Parathyroid adenoma (tissue), 2 donors: ENCODE data around the gene AADAT.

ENCODE experiments used
- H2AFZ ChIP-seq: fragments of 300-600 bp; sonication (generic); one replicate; pipeline ENCODE4 v1.7.0; 2017; ENCODE audit warnings: antibody characterized with exemption, mild to moderate bottlenecking
- H3K27ac ChIP-seq: fragments of 300-600 bp; sonication (generic); one replicate; pipeline ENCODE4 v1.7.0; 2017
- H3K27me3 ChIP-seq: fragments of 300-600 bp; sonication (generic); one replicate; pipeline ENCODE4 v1.7.0; 2017; ENCODE audit warnings: low read length; ENCODE audit not compliant: control insufficient read depth, insufficient read depth
- H3K36me3 ChIP-seq: fragments of 300-600 bp; sonication (generic); one replicate; pipeline ENCODE4 v1.7.0; 2017; ENCODE audit warnings: low read length; ENCODE audit not compliant: control insufficient read depth, insufficient read depth
- H3K4me1 ChIP-seq: fragments of 300-600 bp; sonication (generic); one replicate; pipeline ENCODE4 v1.7.0; 2017; ENCODE audit warnings: control low read depth
- H3K4me2 ChIP-seq: fragments of 300-600 bp; sonication (generic); one replicate; pipeline ENCODE4 v1.7.0; 2017; ENCODE audit warnings: low read length
- H3K4me3 ChIP-seq: fragments of 300-600 bp; sonication (generic); one replicate; pipeline ENCODE4 v1.7.0; 2017; ENCODE audit warnings: low read depth, low read length
- H3K79me2 ChIP-seq: fragments of 300-600 bp; sonication (generic); one replicate; pipeline ENCODE4 v1.7.0; 2017; ENCODE audit warnings: control low read depth
- H3K9ac ChIP-seq: fragments of 300-600 bp; sonication (generic); one replicate; pipeline ENCODE4 v1.7.0; 2017; ENCODE audit warnings: mild to moderate bottlenecking
- H3K9me3 ChIP-seq: fragments of 300-600 bp; sonication (generic); one replicate; pipeline ENCODE4 v1.7.0; 2017; ENCODE audit warnings: low read length; ENCODE audit not compliant: control insufficient read depth
- TF ChIP-seq, protein P1 (sequence below): fragments of 300-600 bp; sonication (generic); IDR thresholded peaks from one replicate; pipeline ENCODE4 v1.7.0; 2017; ENCODE audit warnings: antibody characterized with exemption, mild to moderate bottlenecking
- donor health status: primary hyperparathyroidism.

The AADAT gene

DNA sequence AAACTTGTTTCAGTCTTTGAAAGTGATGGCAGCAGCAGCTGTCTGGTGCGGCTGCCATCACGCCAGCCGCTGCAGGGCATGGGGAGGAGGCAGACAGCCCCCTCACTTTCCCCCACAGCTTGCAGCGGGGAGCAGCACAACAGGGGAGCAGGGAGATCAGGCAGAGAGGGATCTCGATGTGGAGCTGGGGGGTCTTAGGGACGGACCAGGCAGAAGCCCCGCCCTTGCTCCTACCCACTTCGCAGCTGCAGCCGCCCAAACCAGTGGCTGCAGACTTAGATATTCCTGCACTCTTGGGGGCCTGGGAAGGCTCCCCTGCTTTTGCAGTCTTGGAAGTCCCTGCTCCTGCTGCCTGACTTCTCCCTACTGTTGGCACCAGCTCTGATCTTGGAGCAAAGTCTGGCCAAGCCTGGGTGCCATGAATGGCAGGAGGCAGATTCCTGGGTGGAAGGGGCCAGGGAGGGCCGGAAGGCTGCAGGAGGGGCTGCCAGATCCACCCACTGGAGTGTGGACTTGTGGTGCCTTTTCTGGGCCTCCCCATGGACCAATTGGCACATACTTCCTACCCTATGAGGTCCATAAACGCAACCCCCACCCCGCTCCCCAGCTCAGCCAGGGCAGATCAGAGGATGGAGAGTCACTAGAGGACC is 49.6 kb downstream of the AADAT start:
- Histone ChIP-seq H3K27me3 (no peaks in the 10 kb centered on the region), H3K4me2 (no peak overlapping the region), H2AFZ (no peak overlapping the region), H3K27ac (no peak overlapping the region), H3K4me1 (no peaks in the 10 kb centered on the region), H3K36me3 (no peaks in the 10 kb centered on the region), H3K9me3 (no peaks in the 10 kb centered on the region), H3K79me2 (no peaks in the 10 kb centered on the region), H3K4me3 (no peak overlapping the region), H3K9ac (no peak overlapping the region)
- TF ChIP-seq, protein P1, sequence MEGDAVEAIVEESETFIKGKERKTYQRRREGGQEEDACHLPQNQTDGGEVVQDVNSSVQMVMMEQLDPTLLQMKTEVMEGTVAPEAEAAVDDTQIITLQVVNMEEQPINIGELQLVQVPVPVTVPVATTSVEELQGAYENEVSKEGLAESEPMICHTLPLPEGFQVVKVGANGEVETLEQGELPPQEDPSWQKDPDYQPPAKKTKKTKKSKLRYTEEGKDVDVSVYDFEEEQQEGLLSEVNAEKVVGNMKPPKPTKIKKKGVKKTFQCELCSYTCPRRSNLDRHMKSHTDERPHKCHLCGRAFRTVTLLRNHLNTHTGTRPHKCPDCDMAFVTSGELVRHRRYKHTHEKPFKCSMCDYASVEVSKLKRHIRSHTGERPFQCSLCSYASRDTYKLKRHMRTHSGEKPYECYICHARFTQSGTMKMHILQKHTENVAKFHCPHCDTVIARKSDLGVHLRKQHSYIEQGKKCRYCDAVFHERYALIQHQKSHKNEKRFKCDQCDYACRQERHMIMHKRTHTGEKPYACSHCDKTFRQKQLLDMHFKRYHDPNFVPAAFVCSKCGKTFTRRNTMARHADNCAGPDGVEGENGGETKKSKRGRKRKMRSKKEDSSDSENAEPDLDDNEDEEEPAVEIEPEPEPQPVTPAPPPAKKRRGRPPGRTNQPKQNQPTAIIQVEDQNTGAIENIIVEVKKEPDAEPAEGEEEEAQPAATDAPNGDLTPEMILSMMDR, result no peak

DNA sequence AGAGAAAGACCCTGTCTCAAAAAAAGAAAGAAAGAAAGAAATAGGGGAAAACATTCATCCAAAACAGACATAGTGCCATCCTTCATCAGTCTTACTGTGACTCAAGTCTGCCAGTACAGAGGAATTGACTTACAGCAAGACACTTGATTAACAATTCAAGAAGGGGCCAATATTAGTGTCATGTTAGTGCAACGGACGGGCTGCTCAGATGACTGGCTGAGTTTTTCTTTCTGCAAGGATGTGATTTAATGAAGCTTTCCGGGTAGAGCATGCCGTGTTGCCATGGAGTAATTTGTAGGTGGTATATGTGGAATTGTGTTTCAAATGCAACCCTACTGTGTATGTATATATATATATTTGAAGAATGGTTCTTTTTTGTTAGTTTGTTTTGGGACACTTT is 51.0 kb downstream of the AADAT start:
- no peak overlapping the region for H3K9ac ChIP-seq
- no peaks in the 10 kb centered on the region for H3K79me2 ChIP-seq
- no peak overlapping the region for H2AFZ ChIP-seq
- TF ChIP-seq, protein P1, result no peak
- no peaks in the 10 kb centered on the region for H3K27me3 ChIP-seq
- no peaks in the 10 kb centered on the region for H3K9me3 ChIP-seq
- H3K4me1 ChIP-seq, result no peaks in the 10 kb centered on the region
- H3K36me3 ChIP-seq, result no peaks in the 10 kb centered on the region
- no peak overlapping the region for H3K4me2 ChIP-seq
- no peak overlapping the region for H3K4me3 ChIP-seq
- no peak overlapping the region for H3K27ac ChIP-seq

DNA sequence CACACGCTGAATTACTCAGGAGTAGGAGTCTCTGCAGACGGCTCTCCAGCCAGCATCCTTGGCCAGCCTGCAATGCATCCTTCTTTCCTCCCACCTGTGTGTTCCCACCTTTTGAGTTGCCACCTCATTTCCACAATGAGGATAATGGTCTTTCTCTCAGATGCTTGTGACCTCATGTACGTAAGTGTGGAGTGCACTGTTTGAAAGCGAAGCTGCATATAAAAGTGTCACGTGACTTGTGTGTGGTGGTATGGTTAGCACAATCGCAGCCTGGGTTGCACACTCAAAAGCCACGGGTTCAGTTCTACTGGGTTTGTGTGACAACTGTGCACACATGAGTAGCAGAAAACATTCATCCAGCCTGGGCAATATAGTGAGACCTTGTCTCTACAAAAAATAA is 51.5 kb downstream of the AADAT start:
- H3K4me1 ChIP-seq, result no peaks in the 10 kb centered on the region
- no peak overlapping the region for H2AFZ ChIP-seq
- no peaks in the 10 kb centered on the region for H3K79me2 ChIP-seq
- H3K9ac ChIP-seq, result no peak overlapping the region
- H3K27ac ChIP-seq, result no peak overlapping the region
- H3K4me2 ChIP-seq, result no peak overlapping the region
- TF ChIP-seq, protein P1, result no peak
- no peaks in the 10 kb centered on the region for H3K36me3 ChIP-seq
- H3K27me3 ChIP-seq, result no peaks in the 10 kb centered on the region
- no peaks in the 10 kb centered on the region for H3K9me3 ChIP-seq
- H3K4me3 ChIP-seq, result no peak overlapping the region

- Histone ChIP-seq H3K4me2 (no peak overlapping the region), H2AFZ (no peak overlapping the region), H3K4me1 (no peaks in the 10 kb centered on the region), H3K9me3 (no peaks in the 10 kb centered on the region), H3K27me3 (no peaks in the 10 kb centered on the region), H3K9ac (no peak overlapping the region), H3K27ac (no peak overlapping the region), H3K79me2 (no peaks in the 10 kb centered on the region), H3K4me3 (no peak overlapping the region), H3K36me3 (no peaks in the 10 kb centered on the region)
- TF ChIP-seq, protein P1, result no peak
Observed at GRCh38 chr4:170037481-170037880, 52.3 kb downstream of the AADAT start.

DNA sequence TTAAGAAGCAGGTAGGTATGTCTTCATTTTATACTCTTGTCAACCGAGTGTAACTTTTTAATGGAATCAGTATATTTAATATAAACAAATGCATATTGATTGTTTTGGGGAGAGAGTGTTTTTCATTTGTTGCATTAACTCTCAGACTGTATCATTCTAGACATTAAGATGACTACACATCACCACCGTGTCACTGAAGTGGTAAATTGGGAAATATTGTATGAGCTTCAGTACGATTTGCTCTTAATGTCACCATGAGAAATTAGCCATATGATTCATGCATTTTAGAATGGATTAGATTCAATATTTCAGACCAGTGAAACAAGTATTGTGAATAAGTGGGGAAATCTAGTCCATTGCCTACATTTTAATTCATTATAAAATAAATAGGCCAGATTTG is 53.9 kb downstream of the AADAT start:
- H3K9ac ChIP-seq, result no peak overlapping the region
- no peak overlapping the region for H3K4me2 ChIP-seq
- H3K36me3 ChIP-seq, result no peaks in the 10 kb centered on the region
- H3K4me1 ChIP-seq, result no peaks in the 10 kb centered on the region
- H3K27me3 ChIP-seq, result no peaks in the 10 kb centered on the region
- H2AFZ ChIP-seq, result no peak overlapping the region
- no peak overlapping the region for H3K4me3 ChIP-seq
- no peaks in the 10 kb centered on the region for H3K9me3 ChIP-seq
- H3K79me2 ChIP-seq, result no peaks in the 10 kb centered on the region
- no peak overlapping the region for H3K27ac ChIP-seq
- TF ChIP-seq, protein P1, result no peak
